GM19463 (cell line): ENCODE data around the gene KRTAP10-10.
"Not testable (repeated sequence)": the region's sequence is repeated elsewhere in the genome, so short reads cannot be mapped to it uniquely, and the experiment has no call there.

Source experiments
- ATAC-seq: cut with Tn5 transposase; IDR thresholded peaks from one replicate; pipeline ENCODE4 v1.9.1; 2021; ENCODE audit warnings: mild to moderate bottlenecking, moderate library complexity; ENCODE audit not compliant: unreplicated experiment

KRTAP10-10 gene

DNA sequence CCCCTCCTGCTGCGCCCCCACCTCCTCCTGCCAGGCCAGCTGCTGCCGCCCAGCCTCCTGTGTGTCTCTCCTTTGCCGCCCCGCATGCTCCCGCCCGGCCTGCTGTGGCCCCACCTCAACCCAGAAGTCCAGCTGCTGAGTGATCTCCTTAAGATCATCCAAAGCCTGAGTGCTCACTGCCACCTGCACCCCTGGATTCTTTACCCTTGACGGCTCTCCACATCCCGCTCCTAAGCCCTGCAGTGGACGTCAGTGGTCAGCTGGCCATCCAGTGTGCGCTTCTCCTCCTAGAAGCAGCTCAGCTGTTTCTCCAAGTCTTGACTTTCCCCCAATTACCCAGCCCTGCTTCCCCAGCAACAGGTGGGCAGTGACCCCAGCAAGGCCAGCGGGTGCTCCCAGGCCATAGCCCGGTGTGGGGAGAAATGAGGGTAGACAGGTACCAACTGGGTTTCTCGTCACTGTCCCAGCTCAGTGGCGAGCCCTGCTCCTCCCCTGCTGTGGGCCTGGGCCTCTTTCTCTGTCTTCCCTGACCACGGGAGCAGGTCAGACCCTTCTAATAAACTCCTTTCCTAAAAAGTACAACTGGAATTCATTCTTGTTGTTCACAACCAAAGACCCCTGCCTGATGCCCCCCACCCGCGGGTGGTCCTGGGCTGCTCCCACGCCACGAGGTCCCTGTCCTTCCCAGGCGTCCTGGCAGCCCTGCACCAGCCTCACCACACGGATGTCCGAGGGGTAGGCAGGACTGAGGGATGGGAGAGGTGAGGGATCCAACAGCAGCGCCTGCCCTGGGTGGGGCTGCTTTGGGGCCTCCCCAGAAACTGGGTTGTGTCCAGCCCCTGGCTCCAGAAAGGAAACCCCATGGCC is 35.3 kb upstream of the KRTAP10-10 start:
- ATAC-seq = no peak

DNA sequence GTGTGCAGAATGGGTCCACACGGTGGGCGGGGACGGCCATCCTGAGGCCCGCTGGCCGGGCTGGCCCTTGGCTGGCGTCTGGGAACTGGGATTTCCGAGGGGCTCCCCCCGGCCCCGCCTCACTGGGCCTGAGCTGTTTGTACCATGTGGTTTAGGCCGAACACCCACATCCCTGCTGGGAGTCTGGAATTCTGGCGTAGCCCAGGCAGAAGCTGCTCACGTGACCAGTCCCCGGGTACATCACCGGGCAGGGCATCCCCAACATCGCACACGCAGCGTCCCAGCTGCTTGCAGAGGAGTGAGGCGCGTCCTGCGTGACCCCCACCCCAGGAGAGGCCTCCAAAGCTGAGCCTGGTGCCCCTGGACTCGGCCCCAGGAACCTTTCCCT is 34.7 kb upstream of the KRTAP10-10 start:
- no peak for ATAC-seq

DNA sequence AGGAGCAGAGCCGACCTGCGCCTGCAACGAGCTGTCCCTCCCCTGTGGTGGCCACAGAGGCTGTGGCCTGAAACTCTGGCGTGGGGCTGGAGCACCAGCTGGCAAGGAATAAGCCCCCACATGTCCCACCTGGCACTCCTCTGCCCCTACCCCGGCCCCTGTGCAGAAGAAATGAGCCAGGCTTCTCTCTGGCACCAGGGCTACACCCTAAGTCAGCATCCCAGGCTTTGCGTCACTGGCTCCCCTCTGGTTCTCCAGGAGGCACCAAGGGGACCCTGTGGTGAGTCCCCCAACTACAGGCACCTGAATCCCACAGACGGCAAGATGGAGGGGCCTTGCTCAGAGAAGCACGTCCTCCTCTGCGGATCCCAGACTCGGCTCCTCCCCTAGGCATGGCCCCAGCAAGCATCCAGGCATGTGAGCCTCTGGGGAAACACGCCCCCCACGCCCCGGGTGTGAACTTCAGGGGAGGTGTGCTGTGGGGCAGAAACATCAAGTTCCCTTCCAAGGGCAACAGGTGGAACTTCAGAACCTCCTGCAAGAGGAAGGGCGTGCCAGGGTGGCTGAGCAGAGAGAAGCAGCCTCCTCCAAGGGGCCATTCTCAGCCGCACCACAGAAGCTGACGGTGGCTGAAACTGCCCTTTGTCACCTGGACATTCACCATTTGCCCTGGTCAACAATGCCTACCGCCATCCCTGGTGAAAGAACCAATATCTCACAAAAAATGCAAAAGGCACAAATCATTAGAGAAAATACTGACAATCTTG is 33.9 kb upstream of the KRTAP10-10 start:
- no peak for ATAC-seq

DNA sequence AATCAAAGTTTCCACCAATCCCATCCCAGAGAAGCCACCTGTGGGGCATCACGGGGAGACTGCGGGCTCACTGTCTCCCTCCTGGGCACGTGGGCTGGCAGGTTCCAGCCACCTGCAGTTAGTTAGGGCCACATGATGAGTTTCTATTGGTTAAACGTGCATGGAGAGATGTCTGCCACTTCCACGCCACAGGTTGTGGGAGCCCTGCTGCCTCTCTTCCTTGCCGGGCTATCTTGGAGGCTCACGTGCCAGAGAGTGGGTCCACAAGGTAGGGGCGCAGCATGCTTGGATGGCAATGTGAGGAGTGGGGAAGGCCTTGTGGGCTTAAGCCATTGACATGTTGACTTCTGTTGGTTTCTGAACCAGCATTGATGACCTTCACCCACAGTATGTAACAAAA is 33.2 kb upstream of the KRTAP10-10 start:
- ATAC-seq = no peak

DNA sequence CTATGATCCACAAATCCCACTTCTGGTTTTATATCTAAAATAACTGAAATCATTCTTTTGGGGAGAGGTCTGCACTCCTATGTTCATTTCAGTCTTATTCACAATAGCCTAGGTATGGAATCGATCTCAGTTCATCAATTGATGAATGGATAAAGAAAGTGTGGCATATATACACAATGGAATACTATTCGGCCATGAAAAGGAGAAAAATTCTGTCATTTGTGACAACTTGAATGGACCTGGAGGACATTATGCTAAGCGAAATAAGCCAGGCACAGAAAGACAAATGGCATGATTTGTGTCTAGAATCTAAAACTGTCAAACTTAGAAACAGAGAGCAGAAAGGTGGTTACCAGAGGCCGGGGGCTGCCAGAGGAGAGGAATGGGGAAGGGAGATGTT is 30.7 kb upstream of the KRTAP10-10 start:
- no peak for ATAC-seq

DNA sequence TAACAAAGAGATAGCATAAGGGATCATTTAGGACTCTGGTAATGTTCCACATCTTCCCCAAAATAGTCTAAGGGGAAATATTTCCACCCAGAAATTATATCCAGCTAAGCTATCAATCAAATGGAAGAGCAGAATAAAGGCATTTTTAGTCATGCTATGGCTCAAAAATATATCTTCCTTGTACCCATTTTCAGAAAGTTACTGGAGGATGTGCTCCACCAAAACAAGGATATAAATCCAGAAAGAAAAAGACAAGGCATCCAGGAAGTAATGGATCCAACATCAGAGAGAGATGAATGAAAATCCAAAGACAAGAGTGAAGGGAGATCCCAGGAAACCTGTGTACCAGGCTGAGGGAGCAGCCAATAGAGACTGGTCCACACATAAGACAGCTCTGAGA is 28.0 kb upstream of the KRTAP10-10 start:
- ATAC-seq = no peak

DNA sequence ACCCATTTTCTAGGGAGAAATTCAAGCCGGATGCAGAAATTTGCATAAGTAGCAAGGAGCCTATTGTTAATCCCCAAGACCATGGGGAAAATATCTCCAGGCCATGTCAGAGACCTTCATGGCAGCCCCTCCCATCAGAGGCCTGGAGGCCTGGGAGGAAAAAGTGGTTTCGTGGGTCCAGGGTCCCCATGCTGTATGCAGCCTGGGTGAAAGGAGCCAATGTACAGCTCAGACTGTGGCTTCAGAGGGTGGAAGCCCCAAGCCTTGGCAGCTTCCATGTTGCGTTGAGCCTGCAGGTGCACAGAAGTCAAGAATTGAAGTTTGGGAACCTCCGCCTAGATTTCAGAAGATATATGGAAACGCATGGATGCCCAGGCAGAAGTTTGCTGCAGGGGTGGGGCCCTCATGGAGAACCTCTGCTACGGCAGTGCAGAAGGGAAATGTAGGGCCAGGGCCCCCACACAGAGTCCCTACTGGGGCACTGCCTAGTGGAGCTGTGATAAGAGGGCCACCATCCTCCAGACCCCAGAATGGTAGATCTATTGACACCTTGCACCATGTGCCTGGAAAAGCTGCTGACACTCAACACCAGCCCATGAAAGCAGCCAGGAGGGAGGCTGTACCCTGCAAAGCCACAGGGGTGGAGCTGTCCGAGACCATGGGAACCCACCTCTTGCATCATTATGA is 26.9 kb upstream of the KRTAP10-10 start:
- not testable (repeated sequence) for ATAC-seq

DNA sequence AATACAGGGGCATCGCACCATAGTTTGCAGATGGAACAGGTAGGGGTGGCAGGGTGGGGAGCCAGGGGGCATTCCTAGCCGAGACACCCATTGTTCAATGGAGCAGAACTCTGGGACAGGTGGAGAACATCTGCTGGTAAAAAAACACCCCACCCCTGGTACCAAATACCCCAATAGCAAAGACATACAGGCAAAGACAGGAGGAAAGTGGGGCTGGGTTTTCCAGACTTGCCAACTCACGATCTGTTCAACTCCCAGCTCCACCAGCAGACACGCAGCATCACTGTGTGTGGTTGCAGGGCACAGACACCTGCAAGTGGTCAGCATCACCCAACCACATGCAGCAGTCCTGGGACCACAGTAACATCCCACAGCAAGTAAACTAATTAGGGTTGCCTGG is 25.6 kb upstream of the KRTAP10-10 start:
- ATAC-seq = no peak

DNA sequence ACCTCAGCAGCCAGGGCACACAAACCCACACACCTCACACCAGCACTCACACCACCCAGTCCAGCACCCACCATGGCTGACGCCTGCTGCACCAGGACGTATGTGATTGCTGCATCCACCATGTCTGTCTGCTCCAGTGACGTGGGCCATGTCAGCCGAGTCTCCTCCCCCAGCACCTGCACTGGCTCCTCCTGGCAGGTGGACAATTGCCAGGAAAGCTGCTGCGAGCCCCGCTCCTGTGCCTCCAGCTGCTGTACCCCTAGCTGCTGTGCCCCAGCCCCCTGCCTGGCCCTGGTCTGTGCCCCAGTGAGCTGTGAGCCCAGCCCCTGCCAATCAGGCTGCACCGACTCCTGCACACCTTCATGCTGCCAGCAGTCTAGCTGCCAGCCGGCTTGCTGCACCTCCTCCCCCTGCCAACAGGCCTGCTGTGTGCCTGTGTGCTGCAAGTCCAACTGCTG is 25.1 kb upstream of the KRTAP10-10 start, which contains the start of gene KRTAP10-8:
TSS of gene KRTAP10-8 (plus strand) at position 51 of the 458 bp plus-strand sequence. CDS start at position 73, 22 bp downstream.
- no peak for ATAC-seq

DNA sequence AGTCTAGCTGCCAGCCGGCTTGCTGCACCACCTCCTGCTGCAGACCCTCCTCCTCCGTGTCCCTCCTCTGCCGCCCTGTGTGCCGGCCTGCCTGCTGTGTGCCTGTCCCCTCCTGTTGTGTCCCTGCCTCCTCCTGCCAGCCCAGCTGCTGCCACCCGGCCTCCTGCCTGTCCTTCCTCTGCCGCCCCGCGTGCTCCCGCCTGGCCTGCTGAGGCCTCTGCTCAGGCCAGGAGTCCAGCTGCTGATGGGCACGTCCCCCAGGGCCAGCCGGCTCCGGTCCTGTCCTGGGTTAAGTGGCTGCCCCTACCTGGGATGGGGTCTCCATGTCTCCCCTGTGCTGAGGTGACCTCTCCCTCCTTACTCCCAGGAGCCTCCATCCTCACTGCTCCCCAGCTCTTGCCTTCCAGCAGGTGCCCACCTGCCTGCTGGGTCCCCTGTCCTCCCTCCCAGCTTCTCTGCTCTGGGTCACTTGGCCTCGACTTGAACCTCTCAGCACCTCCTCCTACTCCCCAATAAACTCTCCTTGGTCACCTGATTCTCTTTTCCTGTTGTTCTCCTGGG is 24.4 kb upstream of the KRTAP10-10 start:
- ATAC-seq = no peak

DNA sequence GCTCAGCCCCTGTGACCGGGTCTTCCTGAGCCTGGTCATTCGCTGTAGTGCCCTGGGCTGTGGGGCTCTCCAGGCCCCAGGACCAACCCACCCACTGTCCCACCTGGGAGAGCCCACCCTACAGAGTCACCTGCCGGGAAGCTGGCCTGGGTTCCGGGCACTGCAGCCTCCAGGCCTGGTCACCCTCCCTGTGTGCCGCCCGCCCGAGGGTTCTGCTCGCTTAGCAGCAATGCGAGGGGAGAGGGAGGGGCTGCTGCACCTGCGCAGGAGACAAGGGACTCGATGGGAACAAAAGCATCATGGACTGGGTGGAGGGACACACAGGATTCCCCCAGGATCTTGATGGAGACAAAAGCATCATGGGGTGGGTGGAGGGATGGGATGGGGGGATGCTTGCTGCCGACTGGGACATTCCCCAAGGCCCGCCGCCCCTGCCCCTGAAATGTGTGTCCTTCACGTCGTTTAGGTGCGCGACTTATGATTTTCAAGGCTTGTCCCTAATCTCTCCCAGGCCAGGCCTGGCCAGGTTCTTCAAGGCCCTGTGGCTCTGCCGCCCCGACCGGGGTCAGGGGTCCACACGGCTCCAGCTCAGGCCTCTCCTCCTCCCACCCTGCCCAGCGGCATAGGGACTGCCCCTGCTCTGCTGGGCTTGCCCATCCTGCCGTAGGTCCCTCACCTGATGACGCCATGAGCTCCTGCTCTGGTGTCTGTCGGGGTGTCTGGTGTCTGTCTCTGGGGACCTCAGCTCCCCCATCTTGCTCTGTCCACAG is 23.6 kb upstream of the KRTAP10-10 start:
- no peak for ATAC-seq

DNA sequence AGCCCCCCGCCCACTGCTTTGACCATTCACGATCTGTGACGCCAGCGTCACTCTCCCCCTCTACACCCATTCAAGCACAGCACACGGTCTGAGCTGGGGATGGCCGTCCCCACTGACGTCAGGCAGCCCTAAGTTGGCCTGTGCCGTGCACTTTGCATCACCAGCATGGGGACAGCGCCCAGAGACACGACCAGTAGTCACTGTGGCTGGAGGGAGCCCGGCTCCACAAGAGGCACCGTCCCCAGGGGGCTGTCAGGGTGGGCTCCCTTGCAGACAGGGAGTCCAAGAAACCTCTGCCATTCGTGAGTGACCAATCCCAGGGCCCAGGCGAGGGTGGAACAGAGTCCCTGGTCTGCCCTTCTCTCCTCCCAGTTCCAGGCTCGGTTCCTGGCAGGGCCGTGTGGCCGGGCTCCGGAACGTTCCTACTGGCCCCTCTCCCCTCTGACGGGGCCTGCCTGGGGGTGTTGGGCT is 23.0 kb upstream of the KRTAP10-10 start:
- ATAC-seq = no peak

DNA sequence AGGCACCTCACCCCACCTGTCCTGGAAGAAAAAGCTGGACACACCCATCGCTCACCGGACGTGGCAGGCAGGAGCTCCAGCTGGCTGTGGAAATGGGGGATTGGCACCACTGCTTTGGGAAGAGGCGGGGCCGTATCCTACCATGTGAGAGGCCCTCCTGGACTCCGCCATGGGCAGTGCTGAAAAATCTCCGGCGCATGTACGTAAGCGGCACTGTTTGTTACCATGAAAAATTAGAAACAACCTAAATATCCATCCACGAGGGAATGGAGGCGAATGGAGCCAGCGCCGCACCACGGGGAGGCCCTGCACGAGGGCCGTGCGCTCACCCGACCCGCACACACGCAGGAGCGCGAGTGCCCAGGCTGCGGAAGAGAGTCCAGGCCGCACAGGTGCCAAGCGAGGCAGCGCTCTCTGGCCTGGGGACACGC is 22.2 kb upstream of the KRTAP10-10 start:
- no peak for ATAC-seq

DNA sequence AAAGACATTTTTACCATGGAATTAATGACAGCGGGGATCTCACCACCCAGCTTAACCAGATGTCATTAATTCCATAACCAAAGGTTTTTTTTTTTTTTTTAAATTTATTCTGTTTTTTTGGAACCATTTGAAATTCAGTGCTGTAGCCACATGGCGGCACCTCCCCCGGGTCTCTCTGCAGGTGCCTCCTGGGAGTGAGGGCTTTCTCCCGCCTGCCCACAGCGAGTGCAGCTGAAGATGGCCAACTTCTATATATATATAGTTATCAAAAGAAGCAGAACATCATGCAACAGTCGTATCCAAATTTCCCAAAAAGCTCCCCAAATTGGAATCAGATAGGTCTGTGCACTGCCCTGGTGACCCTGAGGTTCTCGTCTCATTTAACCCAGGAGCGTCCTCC is 21.7 kb upstream of the KRTAP10-10 start:
- no peak for ATAC-seq

DNA sequence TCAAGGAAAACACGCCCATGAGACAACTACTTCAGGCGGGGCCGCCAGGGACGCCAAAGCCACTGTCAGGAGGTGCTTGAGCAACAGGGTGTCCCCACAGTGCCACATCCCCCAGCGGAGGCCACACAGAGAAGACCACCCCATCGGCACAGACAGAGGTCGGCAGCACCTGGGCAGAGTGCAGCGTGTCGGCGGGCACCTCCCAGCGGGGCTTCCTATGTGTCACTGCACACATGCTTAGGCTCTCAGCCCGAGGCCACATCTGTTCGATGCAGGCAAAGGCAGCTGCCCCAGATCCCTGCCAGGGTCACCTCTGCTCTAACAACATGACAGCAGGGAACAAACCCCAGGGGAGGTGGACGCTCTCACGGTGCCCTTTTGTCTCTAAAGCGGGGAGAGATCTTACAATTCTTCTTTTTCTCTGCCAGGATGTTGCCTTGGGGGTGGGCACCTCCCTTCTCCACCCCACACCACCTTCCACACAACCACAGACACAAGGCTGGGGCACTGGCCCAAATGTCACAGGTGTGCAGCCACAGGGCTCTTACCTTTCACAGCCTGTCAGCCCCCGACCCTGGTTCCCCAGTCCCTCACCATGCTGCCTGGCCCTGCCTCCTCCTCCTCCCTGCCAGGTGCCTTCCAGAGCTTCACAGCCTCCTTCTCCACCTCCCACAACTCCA is 21.1 kb upstream of the KRTAP10-10 start:
- ATAC-seq = no peak

DNA sequence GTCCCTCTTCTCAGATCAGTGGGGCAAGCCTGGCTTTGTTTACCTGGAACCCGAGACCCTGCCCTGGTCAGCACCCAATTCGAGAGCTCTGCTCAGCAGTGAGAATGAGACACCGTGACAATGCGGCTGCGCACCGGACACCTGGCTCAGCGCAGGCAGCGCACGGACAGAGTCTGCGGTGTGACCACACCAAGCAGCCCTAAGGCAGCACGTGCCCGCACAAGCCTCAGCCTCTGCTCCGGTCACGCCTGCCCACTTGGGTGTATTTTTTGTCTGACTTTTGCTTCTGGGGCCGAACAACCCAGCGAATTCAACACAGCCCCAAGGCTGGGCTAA is 20.6 kb upstream of the KRTAP10-10 start:
- no peak for ATAC-seq

DNA sequence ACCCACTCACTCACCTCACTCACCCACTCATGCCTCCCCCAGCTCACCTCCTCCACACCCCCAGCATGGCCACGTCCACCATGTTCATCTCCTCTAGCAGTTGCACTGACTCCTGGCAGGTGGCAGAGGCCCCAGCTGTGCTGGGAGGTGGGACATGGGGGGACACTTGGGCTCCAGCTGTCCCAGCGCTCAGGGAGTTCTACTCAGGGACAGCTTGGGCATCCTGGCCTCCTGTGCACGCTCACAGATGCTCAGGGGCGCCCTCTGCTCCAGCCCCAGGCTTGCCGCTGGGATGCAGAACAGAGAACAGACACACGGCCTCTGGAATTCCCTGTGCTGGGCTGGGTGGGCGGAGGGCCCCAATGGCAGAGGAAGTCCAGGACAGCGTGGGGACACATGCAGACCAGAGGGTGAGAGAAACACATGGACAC is 20.1 kb upstream of the KRTAP10-10 start:
- ATAC-seq = no peak

DNA sequence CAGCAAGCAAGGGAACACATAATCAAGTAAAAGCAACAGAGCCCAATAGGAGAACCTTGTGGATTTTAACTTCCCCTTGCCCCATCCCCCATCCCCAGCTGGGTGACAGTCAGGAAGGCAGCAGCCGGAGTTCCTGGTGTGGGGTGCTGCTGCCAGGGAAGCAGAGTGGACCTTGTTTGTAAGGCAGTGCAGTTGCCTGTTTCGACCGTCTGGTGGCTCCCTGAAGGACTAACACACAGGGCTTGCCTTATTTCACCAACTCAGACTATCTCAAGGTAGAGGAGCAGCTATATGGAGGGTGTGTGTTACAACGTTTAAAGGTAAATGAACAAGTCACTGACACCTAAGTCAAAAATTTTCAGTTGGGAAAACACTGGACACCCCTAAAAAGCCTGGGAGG is 18.7 kb upstream of the KRTAP10-10 start:
- no peak for ATAC-seq

DNA sequence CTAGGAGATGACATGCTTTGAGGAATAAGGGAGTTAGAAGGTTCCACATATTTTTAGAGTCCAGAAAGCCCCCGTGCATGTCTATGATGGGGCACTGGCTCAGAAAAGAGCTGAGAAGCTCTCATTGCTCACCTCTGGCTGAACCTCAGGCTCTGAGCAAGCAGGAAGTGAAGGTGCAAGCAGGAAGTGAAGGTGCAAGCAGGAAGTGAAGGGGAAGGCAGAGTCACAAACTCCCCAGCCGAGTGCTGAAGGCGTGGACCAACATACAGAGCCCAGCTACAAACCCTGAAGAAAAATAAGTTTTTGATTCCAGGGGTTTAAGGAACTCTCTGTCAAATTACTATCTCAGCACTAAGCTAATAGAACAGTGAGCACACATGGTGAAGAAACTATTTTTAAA is 18.2 kb upstream of the KRTAP10-10 start:
- ATAC-seq = no peak

DNA sequence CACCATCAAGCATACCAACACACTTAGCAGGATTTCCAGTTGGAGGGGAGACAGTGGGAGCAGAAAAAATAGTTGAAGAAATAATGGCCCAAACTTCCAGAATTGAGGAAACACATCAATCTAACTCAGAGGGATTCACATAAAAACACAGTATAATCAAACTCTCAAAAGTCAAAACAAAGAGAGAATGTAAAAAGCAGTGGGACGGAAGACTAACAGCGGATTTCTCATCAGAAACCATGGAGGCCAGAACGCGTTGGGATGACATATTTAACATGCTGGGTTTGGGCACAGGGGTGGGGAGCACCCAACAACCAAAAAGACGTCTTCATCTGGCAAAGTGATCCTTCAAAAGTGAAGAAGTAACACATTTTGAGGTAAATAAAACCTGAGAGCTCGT is 17.3 kb upstream of the KRTAP10-10 start:
- ATAC-seq = no peak
